ENCODE measurements around the gene AGBL2.

DNA sequence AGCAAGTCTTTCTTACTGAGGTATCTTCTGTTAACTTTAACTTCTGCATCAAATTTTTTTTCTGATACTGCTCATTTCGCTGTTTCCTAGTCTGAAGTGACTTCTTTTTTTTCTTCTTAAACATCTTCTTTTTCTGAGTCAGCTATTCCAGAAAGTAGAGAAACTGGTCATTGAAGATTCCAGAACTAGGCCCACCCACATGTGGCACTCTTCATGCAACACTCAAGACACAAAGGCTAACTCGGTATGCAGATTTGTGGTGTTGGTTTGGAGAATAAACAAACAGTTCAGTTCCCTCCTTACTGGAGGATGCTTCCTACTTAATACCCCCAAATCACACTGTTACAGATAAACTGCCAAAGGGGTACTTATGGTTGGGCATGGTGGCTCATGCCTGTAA, 47.6 kb downstream of the AGBL2 start:
- no peak for TF ChIP-seq SP1 (CRISPR knock-in tag; IDR thresholded peaks at IDR 0.05)
- TF ChIP-seq, protein P1, sequence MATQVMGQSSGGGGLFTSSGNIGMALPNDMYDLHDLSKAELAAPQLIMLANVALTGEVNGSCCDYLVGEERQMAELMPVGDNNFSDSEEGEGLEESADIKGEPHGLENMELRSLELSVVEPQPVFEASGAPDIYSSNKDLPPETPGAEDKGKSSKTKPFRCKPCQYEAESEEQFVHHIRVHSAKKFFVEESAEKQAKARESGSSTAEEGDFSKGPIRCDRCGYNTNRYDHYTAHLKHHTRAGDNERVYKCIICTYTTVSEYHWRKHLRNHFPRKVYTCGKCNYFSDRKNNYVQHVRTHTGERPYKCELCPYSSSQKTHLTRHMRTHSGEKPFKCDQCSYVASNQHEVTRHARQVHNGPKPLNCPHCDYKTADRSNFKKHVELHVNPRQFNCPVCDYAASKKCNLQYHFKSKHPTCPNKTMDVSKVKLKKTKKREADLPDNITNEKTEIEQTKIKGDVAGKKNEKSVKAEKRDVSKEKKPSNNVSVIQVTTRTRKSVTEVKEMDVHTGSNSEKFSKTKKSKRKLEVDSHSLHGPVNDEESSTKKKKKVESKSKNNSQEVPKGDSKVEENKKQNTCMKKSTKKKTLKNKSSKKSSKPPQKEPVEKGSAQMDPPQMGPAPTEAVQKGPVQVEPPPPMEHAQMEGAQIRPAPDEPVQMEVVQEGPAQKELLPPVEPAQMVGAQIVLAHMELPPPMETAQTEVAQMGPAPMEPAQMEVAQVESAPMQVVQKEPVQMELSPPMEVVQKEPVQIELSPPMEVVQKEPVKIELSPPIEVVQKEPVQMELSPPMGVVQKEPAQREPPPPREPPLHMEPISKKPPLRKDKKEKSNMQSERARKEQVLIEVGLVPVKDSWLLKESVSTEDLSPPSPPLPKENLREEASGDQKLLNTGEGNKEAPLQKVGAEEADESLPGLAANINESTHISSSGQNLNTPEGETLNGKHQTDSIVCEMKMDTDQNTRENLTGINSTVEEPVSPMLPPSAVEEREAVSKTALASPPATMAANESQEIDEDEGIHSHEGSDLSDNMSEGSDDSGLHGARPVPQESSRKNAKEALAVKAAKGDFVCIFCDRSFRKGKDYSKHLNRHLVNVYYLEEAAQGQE (IDR thresholded peaks at IDR 0.05; ENCODE audit: borderline replicate concordance) = no peak
- TF ChIP-seq, protein P1 (CRISPR knock-in tag; IDR thresholded peaks at IDR 0.05; ENCODE audit: low read depth) = no peak
- no peak for TF ChIP-seq POU5F1 (IDR thresholded peaks at IDR 0.05; ENCODE audit: borderline replicate concordance, low read depth, low read length, partially characterized antibody)
- TF ChIP-seq ZNF561 (CRISPR knock-in tag; conservative IDR thresholded peaks at IDR 0.05) = no peak
- no peak for TF ChIP-seq EZH2 (IDR thresholded peaks at IDR 0.05; ENCODE audit: borderline replicate concordance, low read depth, low read length)
- no peak for TF ChIP-seq SMC3 (conservative IDR thresholded peaks at IDR 0.05; ENCODE audit: insufficient read depth, low read depth, low read length)

Data from K562 (cell line).